GM12892 (cell line): ENCODE measurements around the gene TBC1D22A.

Source experiments
- POLR2A ChIP-seq: IDR thresholded peaks from 2 replicates; pipeline ENCODE4 v1.6.1; 2011; ENCODE audit warnings: low read depth, low read length, control low read depth
- POLR2AphosphoS5 ChIP-seq: IDR thresholded peaks from 2 replicates; pipeline ENCODE4 v1.6.1; 2011; ENCODE audit warnings: low read depth, low read length, control low read depth

DNA sequence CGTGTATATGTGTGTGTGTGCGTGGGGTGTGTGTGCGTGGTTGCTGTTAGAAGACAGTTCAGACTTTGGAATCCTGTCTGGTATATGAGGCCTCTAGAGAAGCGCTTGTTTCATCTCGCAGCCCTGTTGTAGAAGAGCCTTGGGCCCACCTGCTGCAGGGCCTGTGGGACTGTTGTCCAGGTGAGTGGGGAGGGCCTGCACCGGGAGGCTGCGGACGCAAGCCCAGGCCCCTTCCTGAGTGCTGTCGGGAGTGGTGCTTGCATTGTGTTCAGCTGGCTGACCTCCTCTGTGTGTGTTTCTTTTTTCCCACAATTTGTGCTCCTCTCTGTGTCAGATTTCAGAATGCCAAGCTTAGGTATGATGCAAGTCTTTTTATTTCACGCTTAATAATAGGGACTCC is 128.4 kb downstream of the TBC1D22A start:
- TF ChIP-seq POLR2AphosphoS5 (no peak), POLR2A (no peak)
